CD4-positive, alpha-beta T cell treated with Interleukin-2 at 100 ng/mL for 4 hours (primary cell): ENCODE results near the gene PPFIBP2.

Experiments
- DNase-seq: peaks from one replicate; pipeline ENCODE4 v3.0.0-alpha.2; 2020; ENCODE audit warnings: low spot score

PPFIBP2 gene

GRCh38 chr11:7527029-7527428 lies 13.2 kb downstream of the PPFIBP2 start:
- DNase-seq, result peak; percentile 47

- DNase-seq, result no peak
Observed at GRCh38 chr11:7528514-7529049, 14.8 kb downstream of the PPFIBP2 start.

GRCh38 chr11:7530013-7530640 lies 16.3 kb downstream of the PPFIBP2 start:
- DNase-seq, result no peak

GRCh38 chr11:7531011-7531410 lies 17.2 kb downstream of the PPFIBP2 start:
- DNase-seq, result no peak

GRCh38 chr11:7532405-7533145 lies 18.8 kb downstream of the PPFIBP2 start:
- DNase-seq, result no peak

- DNase-seq, result no peak
Observed at GRCh38 chr11:7533199-7534041, 19.6 kb downstream of the PPFIBP2 start.

GRCh38 chr11:7534042-7534378 lies 20.2 kb downstream of the PPFIBP2 start:
- no peak for DNase-seq

- no peak for DNase-seq
Observed at GRCh38 chr11:7536100-7536499, 22.3 kb downstream of the PPFIBP2 start.

GRCh38 chr11:7537265-7537664 lies 23.5 kb downstream of the PPFIBP2 start:
- no peak for DNase-seq

GRCh38 chr11:7538031-7538430 lies 24.2 kb downstream of the PPFIBP2 start:
- DNase-seq, result peak; percentile 39

GRCh38 chr11:7538466-7539454 lies 25.0 kb downstream of the PPFIBP2 start:
- no peak for DNase-seq

- no peak for DNase-seq
Observed at GRCh38 chr11:7540830-7541555, 27.2 kb downstream of the PPFIBP2 start.

GRCh38 chr11:7543302-7543701 lies 29.5 kb downstream of the PPFIBP2 start:
- no peak for DNase-seq

- no peak for DNase-seq
Observed at GRCh38 chr11:7544021-7544420, 30.2 kb downstream of the PPFIBP2 start.

GRCh38 chr11:7545611-7546010 lies 31.8 kb downstream of the PPFIBP2 start:
- no peak for DNase-seq

- DNase-seq, result no peak
Observed at GRCh38 chr11:7546324-7546791, 32.6 kb downstream of the PPFIBP2 start.

- DNase-seq, result no peak
Observed at GRCh38 chr11:7547687-7548086, 33.9 kb downstream of the PPFIBP2 start.

- DNase-seq, result peak; percentile 10
Observed at GRCh38 chr11:7548659-7549274, 35.0 kb downstream of the PPFIBP2 start.

GRCh38 chr11:7549681-7550080 lies 35.9 kb downstream of the PPFIBP2 start:
- DNase-seq, result no peak

- no peak for DNase-seq
Observed at GRCh38 chr11:7551571-7551970, 37.8 kb downstream of the PPFIBP2 start.
